Right renal cortex interstitium (tissue), 3 donors: Measurements from ENCODE around the gene OSMR. TPM values are rescaled to one million over a fixed set of nuclear protein-coding genes. Genes with fewer than 3 reads are reported as not detected.

Source experiments
- DNase-seq, 3 donors: peaks; one replicate each; pipeline ENCODE4 v3.0.0-alpha.2; 2013; ENCODE audit warnings: low read depth in 3 of 3, low spot score in 2 of 3
- polyA plus RNA-seq, 3 donors: library from polyadenylated mRNA; unstranded; fragments of 120-200 nt; gene quantifications; one replicate each; pipeline ENCODE4 v1.2.1, GENCODE V29; 2013; ENCODE audit not compliant: insufficient read length in 3 of 3

Gene OSMR
- polyA plus RNA-seq: 10 to 100 TPM in 1 of 3 donors, 1 to 10 TPM in 2; 8.4 to 10.7 (median 9.8) TPM

- peak; percentile 43 to 56 (median 53) for DNase-seq
Measured at GRCh38 chr5:38845526-38846378, at the start of gene OSMR. OSMR (plus strand) TSS chr5:38846012; CDS start chr5:38869045, 23,033 bp downstream.

GRCh38 chr5:38796742-38797108, 49.1 kb upstream of the OSMR start:
- no peak for DNase-seq

- no peak for DNase-seq
Measured at GRCh38 chr5:38797838-38798237, 48.0 kb upstream of the OSMR start.

GRCh38 chr5:38799556-38800377, 46.0 kb upstream of the OSMR start:
- DNase-seq: no peak

GRCh38 chr5:38800515-38800914, 45.3 kb upstream of the OSMR start:
- DNase-seq: no peak

- DNase-seq: no peak
Measured at GRCh38 chr5:38802125-38802524, 43.7 kb upstream of the OSMR start.

- DNase-seq: no peak
Measured at GRCh38 chr5:38803246-38803645, 42.6 kb upstream of the OSMR start.

GRCh38 chr5:38806775-38807258, 39.0 kb upstream of the OSMR start:
- DNase-seq: no peak

- no peak for DNase-seq
Measured at GRCh38 chr5:38807570-38808483, 38.0 kb upstream of the OSMR start.

- DNase-seq: no peak
Measured at GRCh38 chr5:38808666-38809343, 37.0 kb upstream of the OSMR start.

GRCh38 chr5:38809388-38810359, 36.1 kb upstream of the OSMR start:
- peak; percentile 89 to 91 (median 90) for DNase-seq

- DNase-seq: no peak
Measured at GRCh38 chr5:38814879-38815278, 30.9 kb upstream of the OSMR start.

GRCh38 chr5:38816083-38817030, 29.5 kb upstream of the OSMR start:
- DNase-seq: no peak

- DNase-seq: no peak
Measured at GRCh38 chr5:38821679-38822078, 24.1 kb upstream of the OSMR start.

GRCh38 chr5:38823503-38823902, 22.3 kb upstream of the OSMR start:
- no peak for DNase-seq

- no peak for DNase-seq
Measured at GRCh38 chr5:38824821-38825220, 21.0 kb upstream of the OSMR start.

- DNase-seq: no peak
Measured at GRCh38 chr5:38825494-38825893, 20.3 kb upstream of the OSMR start.

GRCh38 chr5:38827525-38827924, 18.3 kb upstream of the OSMR start:
- no peak for DNase-seq
